Gastrocnemius medialis (tissue), 4 donors: ENCODE data around the gene DOCK4.

Experiments used
- POLR2A ChIP-seq, 2 donors: fragments of 450-650 bp; IDR thresholded peaks; one replicate each; pipeline ENCODE4 v1.6.1; 2017; ENCODE audit warnings: antibody characterized with exemption in 2 of 2, mild to moderate bottlenecking in 2 of 2, moderate library complexity in 2 of 2
- TF ChIP-seq, protein P1 (sequence below), 5 experiments: fragments of 450-650 bp in 3 of 5; fragments of 200-600 bp in 2 of 5; sonication (generic) in 2 of 5; IDR thresholded peaks in 4 of 5; conservative IDR thresholded peaks in 1 of 5; 1 replicate in 4 of 5; 2 replicates in 1 of 5; pipeline ENCODE4 v1.5.1; 2016 to 2019; ENCODE audit warnings: antibody characterized with exemption in 5 of 5, mild to moderate bottlenecking in 3 of 5, moderate library complexity in 3 of 5

GRCh38 chr7:112001091-112001826 is 204.9 kb downstream of the DOCK4 start:
- TF ChIP-seq, protein P1, sequence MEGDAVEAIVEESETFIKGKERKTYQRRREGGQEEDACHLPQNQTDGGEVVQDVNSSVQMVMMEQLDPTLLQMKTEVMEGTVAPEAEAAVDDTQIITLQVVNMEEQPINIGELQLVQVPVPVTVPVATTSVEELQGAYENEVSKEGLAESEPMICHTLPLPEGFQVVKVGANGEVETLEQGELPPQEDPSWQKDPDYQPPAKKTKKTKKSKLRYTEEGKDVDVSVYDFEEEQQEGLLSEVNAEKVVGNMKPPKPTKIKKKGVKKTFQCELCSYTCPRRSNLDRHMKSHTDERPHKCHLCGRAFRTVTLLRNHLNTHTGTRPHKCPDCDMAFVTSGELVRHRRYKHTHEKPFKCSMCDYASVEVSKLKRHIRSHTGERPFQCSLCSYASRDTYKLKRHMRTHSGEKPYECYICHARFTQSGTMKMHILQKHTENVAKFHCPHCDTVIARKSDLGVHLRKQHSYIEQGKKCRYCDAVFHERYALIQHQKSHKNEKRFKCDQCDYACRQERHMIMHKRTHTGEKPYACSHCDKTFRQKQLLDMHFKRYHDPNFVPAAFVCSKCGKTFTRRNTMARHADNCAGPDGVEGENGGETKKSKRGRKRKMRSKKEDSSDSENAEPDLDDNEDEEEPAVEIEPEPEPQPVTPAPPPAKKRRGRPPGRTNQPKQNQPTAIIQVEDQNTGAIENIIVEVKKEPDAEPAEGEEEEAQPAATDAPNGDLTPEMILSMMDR (IDR thresholded peaks at IDR 0.05 in 4 of 5, conservative IDR thresholded peaks at IDR 0.05 in 1 of 5), result no peak
- TF ChIP-seq POLR2A (IDR thresholded peaks at IDR 0.05), result no peak
